ENCODE results near the gene ASAP3. TPM values are rescaled to one million over a fixed set of nuclear protein-coding genes. Genes with fewer than 3 reads are reported as not detected.
"Not testable (repeated sequence)": the region's sequence is repeated elsewhere in the genome, so short reads cannot be mapped to it uniquely, and the experiment has no call there.

The ASAP3 gene
- total RNA-seq, 1 experiment from 2014 or later = 12.1 TPM

- H3K9me3 Mint-ChIP-seq (ENCODE audit: unreplicated experiment) = no peaks in the 10 kb centered on the region
- H3K4me1 Mint-ChIP-seq (ENCODE audit: low read depth, unreplicated experiment) = peaks cover 7% of the 10 kb centered on the region
- no peak overlapping the region for H3K4me3 Mint-ChIP-seq (ENCODE audit: unreplicated experiment)
- intact Hi-C loops (cut with micrococcal nuclease; ENCODE audit: unreplicated experiment) = no loop called here
- no peak for DNase-seq
- ChIA-PET CTCF (interaction anchor here (1.4 kb wide), 1 partner anchor 9 kb away, joined by 4 read pairs; no protein-coding TSS in a partner anchor), POLR2A (no interaction called here)
- H3K27me3 Mint-ChIP-seq (ENCODE audit: insufficient read depth, unreplicated experiment) = no peaks in the 10 kb centered on the region
- Histone ChIP-seq H3K4me1 (no peaks in the 10 kb centered on the region), H3K27me3 (replicated peaks; ENCODE audit: control insufficient read depth, insufficient read depth, low read length) (no peaks in the 10 kb centered on the region), H3K4me3 (ENCODE audit: low read depth, low read length) (no peak overlapping the region), H3K36me3 (ENCODE audit: control insufficient read depth, insufficient read depth, low read length) (no peaks in the 10 kb centered on the region), H3K9me3 (no peaks in the 10 kb centered on the region)
- no peak overlapping the region for H3K27ac Mint-ChIP-seq (ENCODE audit: unreplicated experiment)
- H3K36me3 Mint-ChIP-seq (ENCODE audit: insufficient read depth, unreplicated experiment) = peaks cover 17% of the 10 kb centered on the region
- TF ChIP-seq, protein P1, sequence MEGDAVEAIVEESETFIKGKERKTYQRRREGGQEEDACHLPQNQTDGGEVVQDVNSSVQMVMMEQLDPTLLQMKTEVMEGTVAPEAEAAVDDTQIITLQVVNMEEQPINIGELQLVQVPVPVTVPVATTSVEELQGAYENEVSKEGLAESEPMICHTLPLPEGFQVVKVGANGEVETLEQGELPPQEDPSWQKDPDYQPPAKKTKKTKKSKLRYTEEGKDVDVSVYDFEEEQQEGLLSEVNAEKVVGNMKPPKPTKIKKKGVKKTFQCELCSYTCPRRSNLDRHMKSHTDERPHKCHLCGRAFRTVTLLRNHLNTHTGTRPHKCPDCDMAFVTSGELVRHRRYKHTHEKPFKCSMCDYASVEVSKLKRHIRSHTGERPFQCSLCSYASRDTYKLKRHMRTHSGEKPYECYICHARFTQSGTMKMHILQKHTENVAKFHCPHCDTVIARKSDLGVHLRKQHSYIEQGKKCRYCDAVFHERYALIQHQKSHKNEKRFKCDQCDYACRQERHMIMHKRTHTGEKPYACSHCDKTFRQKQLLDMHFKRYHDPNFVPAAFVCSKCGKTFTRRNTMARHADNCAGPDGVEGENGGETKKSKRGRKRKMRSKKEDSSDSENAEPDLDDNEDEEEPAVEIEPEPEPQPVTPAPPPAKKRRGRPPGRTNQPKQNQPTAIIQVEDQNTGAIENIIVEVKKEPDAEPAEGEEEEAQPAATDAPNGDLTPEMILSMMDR (IDR thresholded peaks at IDR 0.05; ENCODE audit: insufficient read depth in 1 of 2, low read depth in 1 of 2, low read length in 1 of 2, severe bottlenecking in 1 of 2, unreplicated experiment in 1 of 2) = no peak
- BruUV-seq (replicated peaks) = no TSS peak
Measured at GRCh38 chr1:23505851-23506250, 21.9 kb upstream of the ASAP3 start.

GRCh38 chr1:23504156-23504555 lies 20.2 kb upstream of the ASAP3 start:
- CTCF ChIA-PET; H3K27me3 ChIP-seq (replicated peaks; ENCODE audit: control insufficient read depth, insufficient read depth, low read length); H3K4me3 ChIP-seq (ENCODE audit: low read depth, low read length); POLR2A ChIA-PET; H3K9me3 ChIP-seq; H3K4me1 ChIP-seq; H3K4me1 Mint-ChIP-seq (ENCODE audit: low read depth, unreplicated experiment); H3K4me3 Mint-ChIP-seq (ENCODE audit: unreplicated experiment); H3K36me3 ChIP-seq (ENCODE audit: control insufficient read depth, insufficient read depth, low read length); H3K36me3 Mint-ChIP-seq (ENCODE audit: insufficient read depth, unreplicated experiment); H3K27ac Mint-ChIP-seq (ENCODE audit: unreplicated experiment); BruUV-seq (replicated peaks); intact Hi-C loops (cut with micrococcal nuclease; ENCODE audit: unreplicated experiment); H3K9me3 Mint-ChIP-seq (ENCODE audit: unreplicated experiment); H3K27me3 Mint-ChIP-seq (ENCODE audit: insufficient read depth, unreplicated experiment); DNase-seq: not testable (repeated sequence)

- Histone ChIP-seq H3K27me3 (replicated peaks; ENCODE audit: control insufficient read depth, insufficient read depth, low read length) (no peaks in the 10 kb centered on the region), H3K4me3 (ENCODE audit: low read depth, low read length) (no peak overlapping the region), H3K9me3 (no peaks in the 10 kb centered on the region), H3K4me1 (no peaks in the 10 kb centered on the region), H3K36me3 (ENCODE audit: control insufficient read depth, insufficient read depth, low read length) (no peaks in the 10 kb centered on the region)
- TF ChIP-seq, protein P1 (IDR thresholded peaks at IDR 0.05; ENCODE audit: insufficient read depth in 1 of 2, low read depth in 1 of 2, low read length in 1 of 2, severe bottlenecking in 1 of 2, unreplicated experiment in 1 of 2) = no peak
- ChIA-PET POLR2A (interaction anchor here (0.6 kb wide), 1 partner anchor 82 kb away, joined by 6 read pairs; no protein-coding TSS in a partner anchor), CTCF (no interaction called here)
- Mint-ChIP-seq H3K9me3 (ENCODE audit: unreplicated experiment) (no peaks in the 10 kb centered on the region), H3K4me3 (ENCODE audit: unreplicated experiment) (no peak overlapping the region), H3K36me3 (ENCODE audit: insufficient read depth, unreplicated experiment) (peaks cover 6% of the 10 kb centered on the region), H3K4me1 (ENCODE audit: low read depth, unreplicated experiment) (peaks cover 7% of the 10 kb centered on the region), H3K27ac (ENCODE audit: unreplicated experiment) (no peak overlapping the region), H3K27me3 (ENCODE audit: insufficient read depth, unreplicated experiment) (no peaks in the 10 kb centered on the region)
- DNase-seq = no peak
- intact Hi-C loops (cut with micrococcal nuclease; ENCODE audit: unreplicated experiment) = no loop called here
- BruUV-seq (replicated peaks) = no TSS peak
Measured at GRCh38 chr1:23502951-23503350, 19.0 kb upstream of the ASAP3 start.

DNA sequence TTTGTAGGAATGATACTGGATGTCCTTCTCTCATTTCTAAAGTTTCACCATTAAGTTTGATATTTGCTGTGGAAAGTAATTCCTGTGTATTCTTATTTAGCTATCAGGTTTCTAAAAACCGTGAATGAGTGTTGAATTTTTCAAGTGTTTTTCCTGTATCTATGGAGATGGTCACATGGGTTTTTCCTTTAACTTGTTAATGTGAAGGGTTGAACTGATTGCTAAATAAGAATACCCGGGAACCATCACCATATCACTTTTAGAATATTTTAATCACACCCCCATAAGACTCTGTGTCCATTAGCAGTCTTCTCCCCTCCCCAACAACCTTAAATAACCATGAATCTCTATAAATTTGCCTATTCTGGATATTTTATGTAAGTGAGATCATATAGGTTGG lies 16.5 kb upstream of the ASAP3 start:
- TF ChIP-seq, protein P1 (IDR thresholded peaks at IDR 0.05; ENCODE audit: insufficient read depth in 1 of 2, low read depth in 1 of 2, low read length in 1 of 2, severe bottlenecking in 1 of 2, unreplicated experiment in 1 of 2) = no peak
- Mint-ChIP-seq H3K4me3 (ENCODE audit: unreplicated experiment) (no peak overlapping the region), H3K27me3 (ENCODE audit: insufficient read depth, unreplicated experiment) (no peaks in the 10 kb centered on the region), H3K36me3 (ENCODE audit: insufficient read depth, unreplicated experiment) (no peaks in the 10 kb centered on the region), H3K27ac (ENCODE audit: unreplicated experiment) (no peak overlapping the region), H3K9me3 (ENCODE audit: unreplicated experiment) (no peaks in the 10 kb centered on the region), H3K4me1 (ENCODE audit: low read depth, unreplicated experiment) (peaks cover 7% of the 10 kb centered on the region)
- Histone ChIP-seq H3K27me3 (replicated peaks; ENCODE audit: control insufficient read depth, insufficient read depth, low read length) (no peaks in the 10 kb centered on the region), H3K4me1 (no peaks in the 10 kb centered on the region), H3K9me3 (no peaks in the 10 kb centered on the region), H3K4me3 (ENCODE audit: low read depth, low read length) (no peak overlapping the region), H3K36me3 (ENCODE audit: control insufficient read depth, insufficient read depth, low read length) (no peaks in the 10 kb centered on the region)
- no TSS peak for BruUV-seq (replicated peaks)
- POLR2A ChIA-PET = no interaction called here
- CTCF ChIA-PET = no interaction called here
- DNase-seq = no peak
- intact Hi-C loops (cut with micrococcal nuclease; ENCODE audit: unreplicated experiment) = no loop called here
